ENCODE data around the gene HYAL3. TPM values are rescaled to one million over a fixed set of nuclear protein-coding genes. Genes with fewer than 3 reads are reported as not detected.

HYAL3 gene
- total and polyA plus RNA-seq, 2 of the 8 experiments (the other 6 are each of a cell fraction or from before 2014, with no cell fraction given): 3.2 to 12.2 TPM

GRCh38 chr3:50266017-50266416 lies 33.2 kb downstream of the HYAL3 start:
- H2BK120ac ChIP-seq (replicated peaks; ENCODE audit: low read depth, low read length): no peak overlapping the region
- H4K20me1 ChIP-seq (replicated peaks in 1 of 2; ENCODE audit: control insufficient read depth in 1 of 2, insufficient read depth in 2 of 2, low read length in 2 of 2): peaks cover 0 to 1% of the 10 kb centered on the region in 2 experiments
- no peaks in the 10 kb centered on the region for H3K79me1 ChIP-seq (ENCODE audit: low read depth, low read length)
- H3K14ac ChIP-seq (ENCODE audit: insufficient read length): no peak overlapping the region
- peaks cover 0 to 51% (median 38%) of the 10 kb centered on the region in 4 experiments; a peak in 6 of 7 replicates for H3K4me1 ChIP-seq (replicated peaks in 1 of 4; ENCODE audit: control insufficient read depth in 3 of 4, insufficient read depth in 4 of 4, low read length in 3 of 4)
- no peaks in the 10 kb centered on the region; a peak in 3 of 7 replicates for H3K27me3 ChIP-seq (replicated peaks in 1 of 4; ENCODE audit: control insufficient read depth in 3 of 4, extremely low read depth in 1 of 4, insufficient read depth in 3 of 4, low read length in 3 of 4)
- no peak for TF ChIP-seq KDM5A (IDR thresholded peaks at IDR 0.05; ENCODE audit: low read length)
- no peak for TF ChIP-seq FOSL1 (IDR thresholded peaks at IDR 0.05; ENCODE audit: insufficient read depth, low read depth, low read length)
- TF ChIP-seq ASH2L (IDR thresholded peaks at IDR 0.05; ENCODE audit: low read length): no peak
- no peak for TF ChIP-seq YY1 (IDR thresholded peaks at IDR 0.05; ENCODE audit: low read depth, low read length)
- peak overlapping the region; percentile 95 for H2BK20ac ChIP-seq (ENCODE audit: low read length)
- H3K23ac ChIP-seq (ENCODE audit: insufficient read length): no peak overlapping the region
- H3K18ac ChIP-seq (ENCODE audit: extremely low read depth, low read length): peak overlapping the region; percentile 48; the same call in 1 of the 2 replicates
- H3K27ac ChIP-seq (ENCODE audit: low read depth, low read length): no peak overlapping the region
- H2BK5ac ChIP-seq (ENCODE audit: low read depth, low read length): peak overlapping the region; percentile 86; the same call in 1 of the 2 replicates
- POLR2A ChIA-PET (ENCODE audit: partially characterized antibody): interaction anchor here (0.6 to 3.5 kb wide), 5 partner anchors 12 to 71 kb away, joined by 3 to 19 read pairs (median 4); partner anchors contain the start of genes GNAI2 and LSMEM2
- no peak overlapping the region for H3K56ac ChIP-seq (replicated peaks; ENCODE audit: insufficient read length, low read depth, low read length)
- peak overlapping the region; percentile 95 for H4K91ac ChIP-seq (replicated peaks; ENCODE audit: insufficient read length, low read length)
- FAIRE-seq: no peak
- no peak overlapping the region for H3K4me3 ChIP-seq (ENCODE audit: extremely low read depth in 1 of 4, insufficient read depth in 2 of 4, low read depth in 3 of 4, low read length in 4 of 4)
- peak overlapping the region; percentile 95; the same call in 1 of the 2 replicates for H2BK15ac ChIP-seq (ENCODE audit: low read length)
- CTCF ChIA-PET (ENCODE audit: partially characterized antibody): interaction anchor here (0.9 to 53.5 kb wide), 8 partner anchors 8 to 97 kb away, joined by 3 to 2149 read pairs (median 76); partner anchors contain the start of genes GNAI2, GNAT1, HYAL2 and LSMEM2
- peak overlapping the region; percentile 91; the same call in 1 of the 2 replicates for H2BK12ac ChIP-seq (ENCODE audit: low read depth, low read length)
- H2AFZ ChIP-seq (ENCODE audit: low read length): no peak overlapping the region
- H3K9me3 ChIP-seq (ENCODE audit: insufficient read depth in 2 of 2, low read depth in 1 of 2, low read length in 1 of 2): no peaks in the 10 kb centered on the region
- no peak for DNase-seq (ENCODE audit: low read depth in 1 of 2, low spot score in 2 of 2)
- H3K4me2 ChIP-seq (ENCODE audit: insufficient read depth in 1 of 2, low read depth in 2 of 2, low read length in 2 of 2): no peak overlapping the region
- H3K23me2 ChIP-seq (ENCODE audit: low read depth, low read length): peaks cover 4% of the 10 kb centered on the region; the same call in 1 of the 2 replicates
- H3K36me3 ChIP-seq (ENCODE audit: control insufficient read depth in 2 of 4, insufficient read depth in 4 of 4, low read length in 3 of 4): no peaks in the 10 kb centered on the region
- H4K8ac ChIP-seq (ENCODE audit: extremely low read depth, insufficient read depth, low read length): no peak overlapping the region
- no peak overlapping the region for H4K5ac ChIP-seq (ENCODE audit: insufficient read length, low read depth, low read length)
- H3K9ac ChIP-seq (replicated peaks in 1 of 4; ENCODE audit: extremely low read depth in 1 of 4, low read depth in 3 of 4, low read length in 3 of 4): no peak overlapping the region
- H3K79me2 ChIP-seq (ENCODE audit: control insufficient read depth in 1 of 2, insufficient read depth in 2 of 2, low read length in 2 of 2): no peaks in the 10 kb centered on the region
- peak overlapping the region; percentile 86 for H3K4ac ChIP-seq (replicated peaks; ENCODE audit: insufficient read length, low read depth, low read length)
- H2AK5ac ChIP-seq (ENCODE audit: low read depth, low read length): no peak overlapping the region
- 82% methylated on average over 6 of the region's 6 CpGs; no CpG with 5 or more reads in 1 of the 2 experiments for WGBS, 2 experiments (ENCODE audit: extremely low coverage in 1 of 2, insufficient coverage in 1 of 2, insufficient read length in 1 of 2, insufficient replicate concordance in 2 of 2, low coverage in 1 of 2, low lambda C conversion rate in 2 of 2, missing lambda C conversion rate in 1 of 2)

All from H1 (cell line).